CD14-positive monocyte (primary cell): ENCODE data around the gene HIPK1. TPM values are rescaled to one million over a fixed set of nuclear protein-coding genes. Genes with fewer than 3 reads are reported as not detected.
A peak's percentile ranks its signal among the peaks of the same experiment; 100 is the strongest.

Experiments
- DNase-seq, 3 donors: peaks; one replicate each; pipeline ENCODE4 v3.0.0-alpha.2; 2011 to 2022
- H2AFZ ChIP-seq: 2 replicates; pipeline ENCODE4 v1.6.0; 2012; ENCODE audit warnings: mild to moderate bottlenecking, low read depth, low read length, inconsistent platforms; ENCODE audit not compliant: insufficient read depth, poor library complexity, severe bottlenecking
- H3K27ac ChIP-seq, 2 donors: 1 replicate in 1 of 2; 2 replicates in 1 of 2; pipeline ENCODE4 v1.5.1; 2012 to 2013; ENCODE audit warnings: low read length in 2 of 2, control low read depth in 1 of 2, inconsistent platforms in 1 of 2, low read depth in 1 of 2, mild to moderate bottlenecking in 1 of 2
- H3K27me3 ChIP-seq, 2 donors: one replicate each; pipeline versions ENCODE4 v1.6.0 to v1.6.1; 2011 to 2013; ENCODE audit warnings: low read length in 2 of 2; ENCODE audit not compliant: control insufficient read depth in 2 of 2, insufficient read depth in 2 of 2
- H3K36me3 ChIP-seq, 2 donors: replicated peaks in 1 of 2; 1 replicate in 1 of 2; 2 replicates in 1 of 2; pipeline versions ENCODE4 v1.5.1 to v1.6.1; 2012 to 2013; ENCODE audit warnings: low read length in 2 of 2, control low read depth in 1 of 2, inconsistent platforms in 1 of 2, mild to moderate bottlenecking in 1 of 2; ENCODE audit not compliant: insufficient read depth in 2 of 2, control insufficient read depth in 1 of 2
- H3K4me1 ChIP-seq, 2 donors: 1 replicate in 1 of 2; 2 replicates in 1 of 2; pipeline versions ENCODE4 v1.5.1 to v1.6.1; 2012 to 2013; ENCODE audit warnings: low read length in 2 of 2, control low read depth in 1 of 2, inconsistent platforms in 1 of 2, mild to moderate bottlenecking in 1 of 2, moderate library complexity in 1 of 2; ENCODE audit not compliant: insufficient read depth in 2 of 2, control insufficient read depth in 1 of 2
- H3K4me2 ChIP-seq: replicated peaks from 2 replicates; pipeline ENCODE3; 2012; ENCODE audit warnings: low read length, moderate library complexity, mild to moderate bottlenecking; ENCODE audit not compliant: poor library complexity, severe bottlenecking; ENCODE audit errors: extremely low read depth
- H3K4me3 ChIP-seq, 3 experiments: fragments of 200-600 bp in 1 of 3; sonication (generic) in 1 of 3; replicated peaks in 1 of 3; 1 replicate in 2 of 3; 2 replicates in 1 of 3; pipeline ENCODE4 v1.5.1; 2011 to 2013; ENCODE audit warnings: low read length in 3 of 3, mild to moderate bottlenecking in 3 of 3, control low read depth in 2 of 3, low read depth in 2 of 3, inconsistent platforms in 1 of 3, moderate library complexity in 1 of 3
- H3K79me2 ChIP-seq: 2 replicates; pipeline ENCODE4 v1.6.0; 2012; ENCODE audit warnings: mild to moderate bottlenecking, control low read depth, inconsistent platforms, low read length, moderate library complexity; ENCODE audit not compliant: insufficient read depth
- H3K9ac ChIP-seq: 2 replicates; pipeline ENCODE4 v1.6.0; 2017; ENCODE audit warnings: low read length, mild to moderate bottlenecking; ENCODE audit not compliant: insufficient read depth, poor library complexity, severe bottlenecking
- H3K9me3 ChIP-seq, 2 donors: replicated peaks in 1 of 2; 1 replicate in 1 of 2; 2 replicates in 1 of 2; pipeline versions ENCODE4 v1.5.1 to v1.6.1; 2012 to 2013; ENCODE audit warnings: low read length in 2 of 2, control low read depth in 1 of 2; ENCODE audit not compliant: control insufficient read depth in 1 of 2, insufficient read depth in 1 of 2
- H4K20me1 ChIP-seq: 2 replicates; pipeline ENCODE4 v1.6.0; 2012; ENCODE audit warnings: mild to moderate bottlenecking, low read length, control low read depth, moderate library complexity; ENCODE audit not compliant: insufficient read depth
- H3K27ac Mint-ChIP-seq, 7 donors: one replicate each; pipeline ENCODE4 v1.8.0; 2020; ENCODE audit warnings: mild to moderate bottlenecking in 7 of 7, mixed read lengths in 7 of 7, moderate library complexity in 6 of 7, inconsistent platforms in 2 of 7
- H3K27me3 Mint-ChIP-seq, 3 donors: one replicate each; pipeline ENCODE4 v1.8.0; 2021 to 2022; ENCODE audit warnings: low read depth in 3 of 3, mild to moderate bottlenecking in 3 of 3, mixed read lengths in 3 of 3, moderate library complexity in 3 of 3, inconsistent platforms in 1 of 3
- H3K36me3 Mint-ChIP-seq, 2 donors: one replicate each; pipeline ENCODE4 v1.8.0; 2020; ENCODE audit warnings: mixed read lengths in 2 of 2, inconsistent platforms in 1 of 2, mild to moderate bottlenecking in 1 of 2
- H3K4me1 Mint-ChIP-seq: one replicate; pipeline ENCODE4 v1.8.0; 2020; ENCODE audit warnings: mild to moderate bottlenecking, mixed read lengths
- H3K4me3 Mint-ChIP-seq, 2 donors: one replicate each; pipeline ENCODE4 v1.8.0; 2020; ENCODE audit warnings: mild to moderate bottlenecking in 2 of 2, mixed read lengths in 2 of 2, moderate library complexity in 1 of 2
- H3K9me3 Mint-ChIP-seq, 7 donors: one replicate each; pipeline ENCODE4 v1.8.0; 2020 to 2022; ENCODE audit warnings: mixed read lengths in 7 of 7, mild to moderate bottlenecking in 6 of 7, moderate library complexity in 6 of 7, inconsistent platforms in 2 of 7
- CTCF ChIP-seq: fragments of 200-600 bp; IDR thresholded peaks from one replicate; pipeline ENCODE4 v1.8.0; 2022; ENCODE audit warnings: antibody characterized with exemption, mild to moderate bottlenecking
- WGBS: methylation state at CpG from one replicate; pipeline ENCODE4 v1.1.5; 2013; ENCODE audit warnings: missing lambda C conversion rate; ENCODE audit not compliant: insufficient coverage; 5-methylcytosine and 5-hydroxymethylcytosine counted together
- intact Hi-C, 2 donors: fragments of 100-400 bp; cut with micrococcal nuclease; formaldehyde crosslinking; loops; one replicate each; pipeline versions ENCODE4 v1.15.0 to v1.15.1; 2023
- polyA plus RNA-seq, 3 donors: library from polyadenylated mRNA; depleted of rRNA in 1 of 3; unstranded in 2 of 3; stranded (reverse) in 1 of 3; fragments of 300-500 nt in 2 of 3; fragments of >200 nt in 1 of 3; fragmentation: Illumina TruSeq in 2 of 3; gene quantifications; 1 replicate in 2 of 3; 2 replicates in 1 of 3; pipeline ENCODE4 v1.2.3, GENCODE V29; 2012 to 2021

HIPK1 gene
- polyA plus RNA-seq, 3 donors: 10.1 to 57.2 (median 14.8) TPM

DNA sequence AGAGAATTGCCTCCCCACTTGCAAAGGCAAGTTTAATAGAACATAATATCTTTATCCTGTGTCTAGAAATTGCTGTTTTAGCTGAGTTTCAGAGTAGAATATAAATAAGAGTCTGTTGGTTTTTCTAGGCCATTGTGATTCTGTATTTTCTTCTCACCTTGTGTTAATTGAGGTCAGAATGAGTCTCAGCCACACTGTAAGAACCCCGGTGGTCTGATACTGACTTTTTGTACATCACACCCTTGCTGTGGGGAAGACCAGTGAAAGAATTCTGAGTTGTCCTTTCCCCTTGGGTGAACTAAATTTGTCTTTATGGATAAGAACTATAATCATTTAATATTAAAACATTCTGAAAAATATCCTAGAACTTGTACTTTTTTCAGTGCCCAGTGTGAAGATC is 6.8 kb downstream of the HIPK1 start:
- no peaks in the 10 kb centered on the region for H3K27me3 ChIP-seq
- no peak for DNase-seq
- no peak overlapping the region for H3K4me3 ChIP-seq
- H3K9ac ChIP-seq: no peak overlapping the region
- Mint-ChIP-seq H3K4me1 (peaks cover 95% of the 10 kb centered on the region), H3K9me3 (peaks cover 0 to 4% (median 0%) of the 10 kb centered on the region in 7 donors), H3K27ac (peak overlapping the region in 1 of 7 donors; percentile 47), H3K27me3 (no peaks in the 10 kb centered on the region), H3K36me3 (peaks cover 19 to 33% of the 10 kb centered on the region in 2 donors), H3K4me3 (no peak overlapping the region)
- no CpG with 5 or more reads among the region's 1 CpG for WGBS
- H3K9me3 ChIP-seq: no peaks in the 10 kb centered on the region
- peaks cover 99% of the 10 kb centered on the region for H4K20me1 ChIP-seq
- peak overlapping the region in 1 of 2 donors; percentile 99 for H3K27ac ChIP-seq
- H2AFZ ChIP-seq: no peak overlapping the region
- peaks cover 67 to 89% of the 10 kb centered on the region in 2 donors for H3K4me1 ChIP-seq
- intact Hi-C loops: no loop called here
- peaks cover 100% of the 10 kb centered on the region for H3K79me2 ChIP-seq
- H3K4me2 ChIP-seq: no peak overlapping the region
- TF ChIP-seq CTCF: no peak
- peaks cover 7 to 8% of the 10 kb centered on the region in 2 donors for H3K36me3 ChIP-seq

- peaks cover 12 to 13% of the 10 kb centered on the region in 2 donors for H3K36me3 ChIP-seq
- no peak overlapping the region for H3K4me2 ChIP-seq
- H3K9ac ChIP-seq: no peak overlapping the region
- no peaks in the 10 kb centered on the region for H3K27me3 ChIP-seq
- DNase-seq: no peak
- TF ChIP-seq CTCF: no peak
- H3K27ac Mint-ChIP-seq: peak overlapping the region in 5 of 7 donors; percentile 9 to 71 (median 58)
- no peaks in the 10 kb centered on the region for H3K27me3 Mint-ChIP-seq
- H3K9me3 Mint-ChIP-seq: peaks cover 0 to 4% (median 0%) of the 10 kb centered on the region in 7 donors
- H4K20me1 ChIP-seq: peaks cover 94% of the 10 kb centered on the region
- no peak overlapping the region for H3K4me3 Mint-ChIP-seq
- no peaks in the 10 kb centered on the region for H3K9me3 ChIP-seq
- no CpG with 5 or more reads among the region's 1 CpG for WGBS
- peaks cover 91% of the 10 kb centered on the region for H3K4me1 Mint-ChIP-seq
- H3K27ac ChIP-seq: peak overlapping the region in 1 of 2 donors; percentile 45
- no peak overlapping the region for H3K4me3 ChIP-seq
- intact Hi-C loops: no loop called here
- H2AFZ ChIP-seq: no peak overlapping the region
- H3K4me1 ChIP-seq: peaks cover 60 to 84% of the 10 kb centered on the region in 2 donors
- peaks cover 100% of the 10 kb centered on the region for H3K79me2 ChIP-seq
- H3K36me3 Mint-ChIP-seq: peaks cover 24 to 43% of the 10 kb centered on the region in 2 donors
Observed at GRCh38 chr1:113937146-113937545, 8.0 kb downstream of the HIPK1 start.
